GM12872 (cell line): Measurements from ENCODE around the gene LYPD6B.

ENCODE experiments used
- TF ChIP-seq, protein P1 (sequence below): IDR thresholded peaks from 3 replicates; pipeline ENCODE4 v1.5.1; 2011; ENCODE audit warnings: low read depth, mild to moderate bottlenecking, low read length, moderate library complexity; ENCODE audit not compliant: insufficient read depth

Gene LYPD6B

DNA sequence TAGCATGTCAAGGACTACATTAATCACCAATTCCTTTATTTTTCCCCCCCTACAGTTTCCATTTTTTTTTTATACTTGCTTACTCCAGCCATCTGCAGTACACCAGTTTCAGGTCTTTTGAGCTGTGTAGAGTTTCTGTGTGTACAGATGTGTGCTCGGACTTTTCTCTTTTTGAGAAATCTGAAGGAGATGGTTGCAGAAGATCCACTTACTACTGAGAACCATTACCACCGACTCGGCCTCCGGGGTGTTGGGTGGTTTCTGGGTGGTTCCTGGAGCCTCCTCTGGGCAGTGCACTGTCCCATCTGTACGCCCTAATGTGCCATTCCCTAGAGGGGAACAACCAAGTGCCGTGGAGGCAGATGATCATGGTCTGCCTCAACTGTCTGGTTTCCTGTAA is 15.4 kb upstream of the LYPD6B start:
- TF ChIP-seq, protein P1, sequence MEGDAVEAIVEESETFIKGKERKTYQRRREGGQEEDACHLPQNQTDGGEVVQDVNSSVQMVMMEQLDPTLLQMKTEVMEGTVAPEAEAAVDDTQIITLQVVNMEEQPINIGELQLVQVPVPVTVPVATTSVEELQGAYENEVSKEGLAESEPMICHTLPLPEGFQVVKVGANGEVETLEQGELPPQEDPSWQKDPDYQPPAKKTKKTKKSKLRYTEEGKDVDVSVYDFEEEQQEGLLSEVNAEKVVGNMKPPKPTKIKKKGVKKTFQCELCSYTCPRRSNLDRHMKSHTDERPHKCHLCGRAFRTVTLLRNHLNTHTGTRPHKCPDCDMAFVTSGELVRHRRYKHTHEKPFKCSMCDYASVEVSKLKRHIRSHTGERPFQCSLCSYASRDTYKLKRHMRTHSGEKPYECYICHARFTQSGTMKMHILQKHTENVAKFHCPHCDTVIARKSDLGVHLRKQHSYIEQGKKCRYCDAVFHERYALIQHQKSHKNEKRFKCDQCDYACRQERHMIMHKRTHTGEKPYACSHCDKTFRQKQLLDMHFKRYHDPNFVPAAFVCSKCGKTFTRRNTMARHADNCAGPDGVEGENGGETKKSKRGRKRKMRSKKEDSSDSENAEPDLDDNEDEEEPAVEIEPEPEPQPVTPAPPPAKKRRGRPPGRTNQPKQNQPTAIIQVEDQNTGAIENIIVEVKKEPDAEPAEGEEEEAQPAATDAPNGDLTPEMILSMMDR: no peak

DNA sequence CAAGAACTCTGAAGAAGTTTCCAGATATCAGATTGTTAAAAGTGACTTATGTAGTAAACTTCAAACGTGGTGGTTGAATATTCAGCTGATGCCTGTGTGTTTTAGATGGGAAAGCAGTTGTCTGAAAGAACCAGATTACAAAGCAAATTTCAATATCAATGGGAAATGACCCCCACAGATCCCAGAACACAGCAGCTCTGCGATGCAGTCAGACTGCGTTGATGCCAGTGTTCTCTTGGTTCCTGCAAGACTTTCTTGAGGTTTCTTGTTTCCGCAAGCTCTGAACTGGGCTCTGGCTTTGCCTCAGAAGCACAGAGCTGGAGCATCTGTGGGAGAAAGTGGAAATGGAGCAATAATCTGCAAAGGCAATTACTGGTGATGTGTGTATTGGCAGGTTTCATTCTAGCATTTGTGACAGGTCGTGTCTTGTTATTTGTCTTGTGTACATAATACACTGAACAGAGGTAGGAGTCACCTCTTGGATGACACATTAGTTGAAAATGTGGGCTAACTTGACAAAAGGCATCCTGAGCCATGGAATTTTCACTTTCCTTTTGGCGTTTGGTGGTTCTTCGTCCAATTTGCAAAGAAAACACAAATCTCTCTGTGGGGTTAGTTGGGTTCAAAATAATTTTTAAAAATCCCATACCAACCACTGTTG is 10.8 kb upstream of the LYPD6B start:
- TF ChIP-seq, protein P1: no peak

DNA sequence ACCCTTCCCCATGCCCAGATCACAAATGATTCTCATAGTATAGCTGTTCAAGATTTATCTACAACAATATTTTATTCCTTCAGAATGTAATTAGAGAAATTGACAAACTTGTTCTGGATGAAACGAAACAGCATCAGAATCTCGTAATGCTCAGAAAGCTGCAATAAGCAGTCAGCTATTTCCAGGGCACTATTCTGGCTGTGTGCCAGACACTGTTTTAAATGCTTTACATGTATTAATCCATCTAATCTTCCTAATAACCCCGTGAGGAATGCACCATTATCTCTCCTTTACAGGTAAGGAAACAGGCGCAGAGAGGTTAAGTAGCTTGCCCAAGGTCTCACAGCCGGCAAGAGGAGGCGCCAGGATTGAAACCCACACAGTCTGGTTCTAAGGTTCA is 10.1 kb upstream of the LYPD6B start:
- TF ChIP-seq, protein P1: no peak

DNA sequence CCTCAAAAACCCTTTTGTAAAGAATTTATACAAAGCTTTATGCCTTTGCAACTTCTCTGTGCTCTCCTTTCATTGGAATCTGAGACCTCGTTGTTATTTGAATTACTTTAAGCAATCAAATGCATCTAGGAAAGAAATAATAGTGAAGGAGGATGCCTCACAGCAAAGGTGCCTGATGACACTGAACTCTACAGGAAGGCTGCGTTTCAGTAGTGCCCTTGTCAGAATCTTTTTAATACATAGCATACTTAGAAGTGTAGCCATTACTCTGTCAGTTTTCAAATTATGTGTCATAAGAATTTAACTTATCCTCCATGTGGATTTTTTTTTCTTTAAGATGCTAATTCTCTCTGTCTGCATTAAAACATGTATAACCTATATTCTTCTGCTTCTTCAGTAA is 9.6 kb upstream of the LYPD6B start:
- TF ChIP-seq, protein P1: no peak

DNA sequence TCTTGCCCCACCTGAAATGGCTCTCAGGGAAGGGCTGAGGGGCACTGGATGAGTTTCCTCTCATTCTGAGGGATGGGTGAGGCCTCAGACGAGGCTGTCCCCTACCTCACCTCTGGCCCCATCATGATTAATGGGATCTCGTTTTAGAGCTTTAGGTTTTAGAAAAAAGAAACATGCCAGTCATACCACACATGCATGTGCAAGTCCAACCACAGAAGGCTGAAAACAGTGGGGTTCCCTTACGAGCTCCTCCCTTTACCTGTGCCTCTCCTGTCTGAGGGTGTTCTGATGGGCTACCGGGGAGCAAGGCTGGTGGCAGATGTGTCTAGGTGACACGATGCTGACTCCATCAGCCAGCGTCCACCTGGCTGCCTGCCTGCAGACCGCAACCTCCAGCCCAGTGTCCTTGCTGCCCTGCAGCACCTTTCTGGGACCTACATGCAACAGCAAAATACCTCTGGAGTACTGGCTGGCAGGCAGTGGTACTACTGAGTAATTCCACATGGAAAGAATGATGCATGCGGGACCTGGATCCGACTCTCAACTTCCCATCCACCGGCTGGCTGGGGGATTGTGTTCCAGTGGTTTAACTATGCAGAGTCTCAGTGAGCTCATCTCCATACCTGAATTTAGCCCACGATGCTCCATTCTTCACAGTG is 9.1 kb upstream of the LYPD6B start:
- TF ChIP-seq, protein P1: no peak

DNA sequence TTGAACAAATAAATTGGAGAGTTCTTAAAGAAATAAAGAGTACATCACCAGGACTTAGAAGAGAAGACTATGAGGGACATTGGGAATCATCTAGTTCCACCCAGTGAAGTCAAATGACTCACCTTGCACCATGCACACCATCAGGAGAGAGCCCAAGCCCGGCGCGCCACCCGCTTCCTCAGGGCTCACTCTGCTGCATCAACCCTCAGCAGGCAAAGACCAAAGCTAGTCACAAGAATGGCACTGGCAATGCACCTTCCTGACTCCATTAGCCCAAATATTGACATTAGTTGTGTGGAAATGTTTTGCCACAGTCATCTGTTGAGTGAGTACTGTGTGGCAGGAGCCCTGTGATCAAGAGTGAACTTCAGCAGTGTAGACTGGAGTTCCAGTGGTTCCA is 7.1 kb upstream of the LYPD6B start:
- TF ChIP-seq, protein P1: no peak

DNA sequence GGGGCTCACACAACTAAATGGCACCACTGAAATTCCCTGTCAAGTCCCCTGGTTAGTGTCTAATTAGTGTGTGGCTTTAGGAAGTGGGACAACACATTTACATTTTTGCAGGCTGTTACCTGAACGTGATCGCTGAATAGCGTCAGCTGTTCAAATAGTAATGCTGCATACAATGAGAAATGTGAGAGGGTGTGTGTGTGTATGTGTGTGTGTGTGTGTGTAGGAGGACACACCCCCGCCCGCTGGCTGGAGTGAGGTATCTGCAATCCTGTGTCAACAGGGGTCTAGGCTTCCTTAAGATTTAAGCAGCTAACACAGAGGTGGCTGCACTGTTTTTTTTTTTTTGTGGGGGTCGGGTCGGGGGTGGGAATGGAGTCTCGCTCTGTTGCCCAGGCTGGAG is 4.8 kb upstream of the LYPD6B start:
- TF ChIP-seq, protein P1: no peak
